ENCODE data around the gene IRF5.

DNA sequence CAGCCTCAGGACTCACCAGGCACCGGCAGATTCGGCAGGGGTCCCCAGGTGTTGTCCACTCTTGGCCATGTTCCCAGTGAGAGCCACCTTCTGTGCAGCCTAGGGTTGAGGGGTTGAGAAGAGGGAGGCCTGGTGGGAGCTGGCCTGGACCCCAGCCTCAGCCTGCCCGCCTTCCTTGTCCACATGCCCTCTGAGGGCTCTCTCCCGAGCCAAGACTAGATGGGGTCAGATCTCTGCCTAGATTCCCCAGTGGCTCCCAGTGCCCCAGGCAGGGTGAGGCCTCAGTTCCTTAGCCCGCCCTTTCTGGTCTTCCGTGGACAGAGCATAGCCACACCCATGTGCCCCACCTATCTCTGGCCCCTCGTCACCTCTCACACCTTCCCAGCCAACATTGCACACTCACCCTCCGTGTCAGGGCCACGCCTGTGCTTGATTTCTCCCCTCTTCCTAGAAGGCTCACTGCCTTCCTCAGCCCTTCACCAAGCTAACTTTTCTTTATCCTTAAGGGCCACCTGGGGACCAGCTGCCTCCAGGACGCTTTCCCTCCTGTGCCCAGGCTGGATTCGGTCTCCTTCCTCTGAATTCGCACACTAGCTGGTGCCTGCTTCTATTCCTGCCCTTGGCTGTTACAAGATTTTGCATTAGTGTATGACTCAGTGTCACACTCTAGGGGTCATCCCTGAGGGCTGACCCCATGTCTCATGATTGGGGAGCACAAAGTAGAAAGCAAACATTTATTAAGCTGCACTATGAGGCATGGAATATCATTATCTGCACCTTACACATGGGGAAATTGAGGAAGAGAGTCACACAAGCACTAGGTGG lies 34.8 kb upstream of the IRF5 start:
- TF ChIP-seq, protein P1, sequence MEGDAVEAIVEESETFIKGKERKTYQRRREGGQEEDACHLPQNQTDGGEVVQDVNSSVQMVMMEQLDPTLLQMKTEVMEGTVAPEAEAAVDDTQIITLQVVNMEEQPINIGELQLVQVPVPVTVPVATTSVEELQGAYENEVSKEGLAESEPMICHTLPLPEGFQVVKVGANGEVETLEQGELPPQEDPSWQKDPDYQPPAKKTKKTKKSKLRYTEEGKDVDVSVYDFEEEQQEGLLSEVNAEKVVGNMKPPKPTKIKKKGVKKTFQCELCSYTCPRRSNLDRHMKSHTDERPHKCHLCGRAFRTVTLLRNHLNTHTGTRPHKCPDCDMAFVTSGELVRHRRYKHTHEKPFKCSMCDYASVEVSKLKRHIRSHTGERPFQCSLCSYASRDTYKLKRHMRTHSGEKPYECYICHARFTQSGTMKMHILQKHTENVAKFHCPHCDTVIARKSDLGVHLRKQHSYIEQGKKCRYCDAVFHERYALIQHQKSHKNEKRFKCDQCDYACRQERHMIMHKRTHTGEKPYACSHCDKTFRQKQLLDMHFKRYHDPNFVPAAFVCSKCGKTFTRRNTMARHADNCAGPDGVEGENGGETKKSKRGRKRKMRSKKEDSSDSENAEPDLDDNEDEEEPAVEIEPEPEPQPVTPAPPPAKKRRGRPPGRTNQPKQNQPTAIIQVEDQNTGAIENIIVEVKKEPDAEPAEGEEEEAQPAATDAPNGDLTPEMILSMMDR (conservative IDR thresholded peaks at IDR 0.05; ENCODE audit: low read length): no peak
- TF ChIP-seq EZH2phosphoT487 (IDR thresholded peaks at IDR 0.05; ENCODE audit: borderline replicate concordance, low read depth, low read length): no peak

All from OCI-LY7 (cell line).